Choroid plexus epithelial cell (primary cell): ENCODE measurements around the gene CDHR5.
A peak's percentile ranks its signal among the peaks of the same experiment; 100 is the strongest.

Experiments
- DNase-seq: peaks from one replicate; pipeline ENCODE4 v3.0.0-alpha.2; 2010; ENCODE audit warnings: low read depth
- H3K4me3 ChIP-seq: 2 replicates; pipeline ENCODE4 v1.5.1; 2011; ENCODE audit warnings: low read depth, mild to moderate bottlenecking, control low read depth, low read length, moderate library complexity
- CTCF ChIP-seq: conservative IDR thresholded peaks from 2 replicates; pipeline ENCODE4 v1.5.1; 2011; ENCODE audit warnings: low read depth, mild to moderate bottlenecking, control low read depth, inconsistent platforms, low read length, moderate library complexity

Gene CDHR5

GRCh38 chr11:609341-609811, 15.4 kb downstream of the CDHR5 start:
- no peak for DNase-seq
- TF ChIP-seq CTCF = no peak
- no peak overlapping the region for H3K4me3 ChIP-seq

DNA sequence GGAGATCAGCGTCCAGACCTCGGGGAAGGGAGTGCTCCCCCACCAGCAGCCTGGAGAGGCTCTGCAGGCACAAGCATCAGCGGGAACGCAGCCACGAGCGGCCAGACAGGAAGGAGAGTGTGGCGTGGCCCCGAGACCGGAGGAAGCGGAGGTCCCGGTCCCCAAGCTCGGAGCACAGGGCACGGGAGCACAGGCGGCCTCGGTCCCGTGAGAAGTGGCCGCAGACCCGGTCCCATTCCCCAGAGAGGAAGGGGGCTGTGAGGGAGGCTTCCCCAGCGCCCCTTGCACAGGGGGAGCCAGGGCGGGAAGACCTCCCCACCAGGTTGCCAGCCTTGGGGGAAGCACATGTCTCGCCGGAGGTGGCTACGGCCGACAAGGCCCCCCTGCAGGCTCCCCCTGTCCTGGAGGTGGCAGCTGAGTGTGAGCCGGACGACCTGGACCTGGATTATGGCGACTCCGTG, 15.9 kb downstream of the CDHR5 start:
- H3K4me3 ChIP-seq = no peak overlapping the region
- DNase-seq = no peak
- no peak for TF ChIP-seq CTCF

DNA sequence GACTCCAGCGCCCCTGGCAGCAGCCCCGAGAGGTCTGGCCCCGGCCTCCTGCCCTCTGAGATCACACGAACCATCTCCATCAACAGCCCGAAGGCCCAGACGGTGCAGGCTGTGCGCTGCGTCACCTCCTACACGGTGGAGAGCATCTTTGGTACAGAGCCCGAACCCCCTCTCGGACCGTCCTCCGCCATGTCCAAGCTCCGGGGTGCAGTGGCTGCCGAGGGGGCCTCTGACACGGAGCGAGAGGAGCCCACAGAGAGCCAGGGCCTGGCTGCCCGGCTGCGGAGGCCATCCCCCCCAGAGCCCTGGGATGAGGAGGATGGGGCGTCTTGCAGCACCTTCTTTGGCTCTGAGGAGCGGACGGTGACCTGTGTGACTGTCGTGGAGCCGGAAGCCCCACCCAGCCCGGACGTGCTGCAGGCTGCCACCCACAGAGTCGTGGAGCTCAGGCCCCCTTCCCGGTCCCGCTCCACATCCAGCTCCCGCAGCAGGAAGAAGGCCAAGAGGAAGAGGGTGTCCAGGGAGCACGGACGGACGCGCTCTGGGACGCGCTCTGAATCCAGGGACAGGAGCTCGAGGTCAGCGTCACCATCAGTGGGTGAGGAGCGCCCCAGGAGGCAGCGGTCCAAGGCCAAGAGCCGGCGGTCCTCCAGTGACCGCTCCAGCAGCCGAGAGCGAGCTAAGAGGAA, 16.6 kb downstream of the CDHR5 start:
- no peak for DNase-seq
- H3K4me3 ChIP-seq = no peak overlapping the region
- no peak for TF ChIP-seq CTCF

- no peak for DNase-seq
- TF ChIP-seq CTCF = no peak
- H3K4me3 ChIP-seq = no peak overlapping the region
Measured at GRCh38 chr11:607020-607780, 17.6 kb downstream of the CDHR5 start.

DNA sequence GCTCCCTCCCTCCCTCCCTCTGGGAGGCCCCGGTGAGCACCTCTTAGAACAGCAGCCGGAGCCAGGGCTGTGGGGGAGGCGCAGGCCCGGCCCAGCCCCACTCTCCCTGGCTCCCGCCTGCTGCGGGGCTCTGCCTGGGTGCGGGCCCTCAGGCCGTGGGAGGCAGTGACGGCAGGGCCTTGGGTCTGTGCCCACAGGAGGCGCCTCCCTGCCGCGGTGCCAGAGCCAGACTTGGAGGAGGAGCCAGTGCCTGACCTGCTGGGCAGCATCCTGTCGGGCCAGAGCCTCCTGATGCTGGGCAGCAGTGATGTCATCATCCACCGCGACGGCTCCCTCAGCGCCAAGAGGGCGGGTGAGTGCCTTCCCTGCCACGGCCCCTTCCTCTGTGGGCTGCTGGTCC, 18.5 kb downstream of the CDHR5 start:
- DNase-seq = peak; percentile 31
- no peak overlapping the region for H3K4me3 ChIP-seq
- TF ChIP-seq CTCF = no peak

DNA sequence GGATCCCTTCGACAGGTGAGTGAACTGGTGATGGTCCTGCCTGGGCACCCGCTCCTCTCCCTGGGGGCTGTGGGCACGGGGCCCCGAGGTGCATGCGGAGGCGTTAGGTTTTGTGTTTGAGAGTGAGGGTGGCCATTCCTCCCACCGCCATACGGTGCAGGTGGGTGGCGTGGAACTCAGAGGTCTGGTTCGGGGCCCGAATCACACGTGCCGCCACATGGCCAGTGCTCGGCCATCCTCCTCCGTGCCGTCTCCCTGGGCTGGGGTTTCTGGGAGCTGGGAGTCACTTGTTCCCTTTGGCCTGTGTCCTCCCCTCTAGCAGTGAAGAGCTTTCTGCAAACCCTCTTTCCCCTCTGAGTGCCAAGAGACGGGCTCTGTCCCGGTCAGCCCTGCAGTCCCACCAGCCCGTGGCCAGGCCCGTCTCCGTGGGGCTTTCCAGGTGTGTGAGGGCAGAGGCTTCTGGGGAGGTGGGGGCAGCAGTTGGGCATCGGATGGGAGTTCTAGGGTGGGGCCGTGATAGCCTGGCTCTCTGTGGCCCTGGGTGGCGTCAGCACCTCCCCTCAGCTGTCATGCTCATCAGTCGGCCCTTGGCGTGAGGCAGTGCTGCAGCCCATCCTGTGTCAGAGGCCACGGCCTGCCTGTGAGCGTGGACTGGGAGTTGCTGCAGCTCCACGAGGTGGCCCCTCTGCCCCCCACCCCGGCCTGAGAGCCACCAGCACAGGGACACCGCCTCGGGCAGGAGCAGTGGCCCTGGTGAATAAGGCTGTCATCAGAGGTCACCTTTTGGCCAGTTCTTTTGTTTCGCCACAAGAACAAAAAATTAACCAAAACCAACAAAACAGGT, 19.2 kb downstream of the CDHR5 start:
- DNase-seq = no peak
- TF ChIP-seq CTCF = no peak
- no peak overlapping the region for H3K4me3 ChIP-seq
